CD4-positive, alpha-beta memory T cell (primary cell): Measurements from ENCODE around the gene CAMK2G. TPM values are rescaled to one million over a fixed set of nuclear protein-coding genes. Genes with fewer than 3 reads are reported as not detected.

ENCODE experiments used
- CTCF ChIA-PET: fragments of 350-600 bp; sonication (Branson Sonifier 250); formaldehyde crosslinking; loops from one replicate; lab custom pipeline; 2021; ENCODE audit warnings: inconsistent platforms; ENCODE audit not compliant: partially characterized antibody; lab: Charles Lee
- POLR2A ChIA-PET: fragments of 350-600 bp; sonication (Branson Sonifier 250); formaldehyde crosslinking; loops from one replicate; lab custom pipeline; 2021; ENCODE audit not compliant: partially characterized antibody; lab: Charles Lee
- DNase-seq, 5 donors: peaks; one replicate each; pipeline versions ENCODE4 v3.0.0 to v3.0.0-alpha.2; 2020 to 2022; ENCODE audit warnings: mixed read lengths in 1 of 5
- H3K27ac ChIP-seq: one replicate; pipeline ENCODE4 v1.7.0; 2013; ENCODE audit warnings: low read depth, low read length
- H3K27me3 ChIP-seq: 2 replicates; pipeline ENCODE4 v1.7.0; 2013; ENCODE audit warnings: mild to moderate bottlenecking, low read length, moderate library complexity; ENCODE audit not compliant: insufficient read depth
- H3K36me3 ChIP-seq: 2 replicates; pipeline ENCODE4 v1.7.0; 2013; ENCODE audit warnings: mild to moderate bottlenecking, low read length, moderate library complexity; ENCODE audit not compliant: insufficient read depth
- H3K4me1 ChIP-seq: 2 replicates; pipeline ENCODE4 v1.7.0; 2013; ENCODE audit warnings: mild to moderate bottlenecking, low read length, moderate library complexity; ENCODE audit not compliant: insufficient read depth
- H3K4me3 ChIP-seq, 2 donors: one replicate each; pipeline ENCODE4 v1.7.0; 2013; ENCODE audit warnings: low read length in 2 of 2, mild to moderate bottlenecking in 1 of 2
- H3K9me3 ChIP-seq, 2 donors: one replicate each; pipeline ENCODE4 v1.7.0; 2013; ENCODE audit warnings: low read length in 2 of 2, control low read depth in 1 of 2; ENCODE audit not compliant: control insufficient read depth in 1 of 2
- H3K27ac Mint-ChIP-seq, 7 donors: one replicate each; pipeline ENCODE4 v1.8.0; 2020 to 2021; ENCODE audit warnings: mixed read lengths in 7 of 7, mild to moderate bottlenecking in 6 of 7, inconsistent platforms in 3 of 7, moderate library complexity in 3 of 7
- H3K27me3 Mint-ChIP-seq, 2 donors: one replicate each; pipeline ENCODE4 v1.8.0; 2020 to 2021; ENCODE audit warnings: mixed read lengths in 2 of 2
- H3K36me3 Mint-ChIP-seq, 2 donors: one replicate each; pipeline ENCODE4 v1.8.0; 2020 to 2021; ENCODE audit warnings: mixed read lengths in 2 of 2, inconsistent platforms in 1 of 2, mild to moderate bottlenecking in 1 of 2
- H3K4me1 Mint-ChIP-seq, 4 donors: one replicate each; pipeline ENCODE4 v1.8.0; 2020 to 2021; ENCODE audit warnings: mixed read lengths in 4 of 4, mild to moderate bottlenecking in 1 of 4
- H3K4me3 Mint-ChIP-seq, 8 donors: one replicate each; pipeline ENCODE4 v1.8.0; 2020 to 2021; ENCODE audit warnings: mixed read lengths in 8 of 8, mild to moderate bottlenecking in 7 of 8, moderate library complexity in 6 of 8, inconsistent platforms in 3 of 8
- H3K9me3 Mint-ChIP-seq, 8 donors: one replicate each; pipeline ENCODE4 v1.8.0; 2020 to 2021; ENCODE audit warnings: mixed read lengths in 8 of 8, mild to moderate bottlenecking in 5 of 8, inconsistent platforms in 3 of 8, moderate library complexity in 1 of 8
- intact Hi-C: fragments of 100-400 bp; cut with micrococcal nuclease; formaldehyde crosslinking; loops from one replicate; pipeline ENCODE4 v1.15.1; 2023
- polyA plus RNA-seq, 2 donors: library from polyadenylated mRNA; unstranded; fragments of 300-500 nt; fragmentation: Illumina TruSeq; gene quantifications; one replicate each; pipeline ENCODE4 v1.2.3, GENCODE V29; 2021
- total RNA-seq, 2 experiments: library from RNA; stranded (reverse); gene quantifications; one replicate each; pipeline ENCODE4 v1.2.3, GENCODE V29; 2021

The CAMK2G gene
- total and polyA plus RNA-seq, 4 experiments from 2014 or later = 3.8 to 70.4 (median 36.0) TPM

- Histone ChIP-seq H3K36me3 (peaks cover 35% of the 10 kb centered on the region), H3K4me1 (peaks cover 62% of the 10 kb centered on the region), H3K4me3 (peak overlapping the region; percentile 92 to 95), H3K27ac (peak overlapping the region; percentile 86), H3K9me3 (no peaks in the 10 kb centered on the region), H3K27me3 (no peaks in the 10 kb centered on the region)
- peaks cover 36 to 83% (median 50%) of the 10 kb centered on the region in 4 donors for H3K4me1 Mint-ChIP-seq
- H3K36me3 Mint-ChIP-seq = peaks cover 32 to 72% of the 10 kb centered on the region in 2 donors
- H3K4me3 Mint-ChIP-seq = peak overlapping the region; percentile 93 to 99 (median 96)
- DNase-seq = peak; percentile 82 to 88 (median 86)
- H3K27ac Mint-ChIP-seq = peak overlapping the region; percentile 84 to 98 (median 96)
- intact Hi-C loops = loop anchor here (1.0 to 10.0 kb wide), 7 partner anchors 13 to 278 kb away; partner anchors contain the start of genes NDST2, PPP3CB, SEC24C and ZSWIM8
- ChIA-PET POLR2A (interaction anchor here (0.7 to 10.1 kb wide), 31 partner anchors 12 to 1438 kb away, joined by 3 to 286 read pairs (median 6); partner anchors contain the start of genes ADK, AP3M1, CAMK2G and CHCHD1), CTCF (interaction anchor here (0.9 to 11.0 kb wide), 11 partner anchors 8 to 186 kb away, joined by 3 to 101 read pairs (median 6); partner anchors contain the start of gene CHCHD1)
- H3K27me3 Mint-ChIP-seq = no peaks in the 10 kb centered on the region
- no peaks in the 10 kb centered on the region for H3K9me3 Mint-ChIP-seq
Measured at GRCh38 chr10:73772281-73773151, 101.8 kb downstream of the CAMK2G start.

- peak; percentile 78 to 84 (median 78) for DNase-seq
- H3K4me1 ChIP-seq = peaks cover 58% of the 10 kb centered on the region
Measured at GRCh38 chr10:73771722-73772280, 102.6 kb downstream of the CAMK2G start.

GRCh38 chr10:73769396-73769795, 105.0 kb downstream of the CAMK2G start:
- ChIA-PET POLR2A (interaction anchor here (1.1 to 10.1 kb wide), 12 partner anchors 9 to 110 kb away, joined by 3 to 286 read pairs (median 7); partner anchors contain the start of genes CHCHD1, SEC24C and ZSWIM8), CTCF (interaction anchor here (1.0 to 11.0 kb wide), 8 partner anchors 11 to 110 kb away, joined by 3 to 101 read pairs (median 9); partner anchors contain the start of genes CHCHD1, SEC24C and ZSWIM8)
- Histone ChIP-seq H3K4me3 (no peak overlapping the region), H3K4me1 (peaks cover 40% of the 10 kb centered on the region), H3K27me3 (no peaks in the 10 kb centered on the region), H3K36me3 (peaks cover 46% of the 10 kb centered on the region), H3K27ac (peak overlapping the region; percentile 50), H3K9me3 (no peaks in the 10 kb centered on the region)
- intact Hi-C loops = no loop called here
- Mint-ChIP-seq H3K27ac (peak overlapping the region; percentile 42 to 98 (median 83)), H3K27me3 (no peaks in the 10 kb centered on the region), H3K9me3 (peaks cover 0 to 2% (median 0%) of the 10 kb centered on the region in 8 donors), H3K4me3 (peak overlapping the region in 4 of 8 donors; percentile 4 to 73 (median 42)), H3K4me1 (peaks cover 21 to 58% (median 33%) of the 10 kb centered on the region in 4 donors), H3K36me3 (peaks cover 46 to 82% of the 10 kb centered on the region in 2 donors)
- DNase-seq = no peak

More at GRCh38 chr10:73771722-73772280, 102.6 kb downstream of the CAMK2G start:
- ChIA-PET POLR2A (interaction anchor here (0.9 to 10.1 kb wide), 25 partner anchors 11 to 1438 kb away, joined by 3 to 286 read pairs (median 9); partner anchors contain the start of genes ADK, AP3M1, CAMK2G and CHCHD1), CTCF (interaction anchor here (0.9 to 11.0 kb wide), 8 partner anchors 9 to 186 kb away, joined by 3 to 101 read pairs (median 6); partner anchors contain the start of gene CHCHD1)
- intact Hi-C loops = loop anchor here (1.0 to 10.0 kb wide), 7 partner anchors 12 to 277 kb away; partner anchors contain the start of genes NDST2, PPP3CB, SEC24C and ZSWIM8
- peak overlapping the region; percentile 68 to 99 (median 96) for H3K4me3 Mint-ChIP-seq
- H3K27me3 Mint-ChIP-seq = no peaks in the 10 kb centered on the region
- H3K4me1 Mint-ChIP-seq = peaks cover 33 to 77% (median 48%) of the 10 kb centered on the region in 4 donors
- peaks cover 33 to 70% of the 10 kb centered on the region in 2 donors for H3K36me3 Mint-ChIP-seq
- peak overlapping the region; percentile 86 for H3K27ac ChIP-seq
- H3K9me3 Mint-ChIP-seq = peaks cover 0 to 2% (median 0%) of the 10 kb centered on the region in 8 donors
- H3K9me3 ChIP-seq = no peaks in the 10 kb centered on the region
- peaks cover 32% of the 10 kb centered on the region for H3K36me3 ChIP-seq
- peak overlapping the region; percentile 84 to 98 (median 96) for H3K27ac Mint-ChIP-seq
- H3K27me3 ChIP-seq = no peaks in the 10 kb centered on the region
- peak overlapping the region; percentile 92 to 95 for H3K4me3 ChIP-seq

- no peak overlapping the region for H3K4me3 ChIP-seq
- intact Hi-C loops = no loop called here
- Mint-ChIP-seq H3K36me3 (peaks cover 46 to 84% of the 10 kb centered on the region in 2 donors), H3K27ac (peak overlapping the region; percentile 42 to 87 (median 78)), H3K4me3 (peak overlapping the region in 6 of 8 donors; percentile 4 to 73 (median 40)), H3K27me3 (no peaks in the 10 kb centered on the region), H3K9me3 (peaks cover 0 to 2% (median 0%) of the 10 kb centered on the region in 8 donors), H3K4me1 (peaks cover 17 to 53% (median 29%) of the 10 kb centered on the region in 4 donors)
- POLR2A ChIA-PET = interaction anchor here (1.1 to 10.1 kb wide), 11 partner anchors 10 to 110 kb away, joined by 3 to 286 read pairs (median 6); partner anchors contain the start of genes CHCHD1, SEC24C and ZSWIM8
- H3K4me1 ChIP-seq = peaks cover 36% of the 10 kb centered on the region
- H3K9me3 ChIP-seq = no peaks in the 10 kb centered on the region
- CTCF ChIA-PET = interaction anchor here (1.0 to 11.0 kb wide), 10 partner anchors 11 to 110 kb away, joined by 3 to 101 read pairs (median 8); partner anchors contain the start of genes CHCHD1, SEC24C and ZSWIM8
- H3K36me3 ChIP-seq = peaks cover 48% of the 10 kb centered on the region
- H3K27me3 ChIP-seq = no peaks in the 10 kb centered on the region
- H3K27ac ChIP-seq = peak overlapping the region; percentile 50
- peak; percentile 67 to 79 (median 68) for DNase-seq
Measured at GRCh38 chr10:73768881-73769280, 105.5 kb downstream of the CAMK2G start.

- H3K27ac Mint-ChIP-seq = peak overlapping the region in 5 of 7 donors; percentile 31 to 87 (median 54)
- peak overlapping the region in 1 of 8 donors; percentile 33 for H3K4me3 Mint-ChIP-seq
- ChIA-PET POLR2A (no interaction called here), CTCF (interaction anchor here (0.6 to 11.0 kb wide), 3 partner anchors 9 to 24 kb away, joined by 3 to 101 read pairs (median 5); partner anchors contain the start of gene CHCHD1)
- no peak for DNase-seq
- intact Hi-C loops = no loop called here
- H3K27ac ChIP-seq = no peak overlapping the region
- H3K27me3 Mint-ChIP-seq = no peaks in the 10 kb centered on the region
- peaks cover 75 to 91% of the 10 kb centered on the region in 2 donors for H3K36me3 Mint-ChIP-seq
- H3K9me3 ChIP-seq = no peaks in the 10 kb centered on the region
- H3K9me3 Mint-ChIP-seq = peaks cover 0 to 2% (median 0%) of the 10 kb centered on the region in 8 donors
- H3K27me3 ChIP-seq = no peaks in the 10 kb centered on the region
- H3K4me3 ChIP-seq = no peak overlapping the region
- peaks cover 19 to 47% (median 33%) of the 10 kb centered on the region in 4 donors for H3K4me1 Mint-ChIP-seq
- H3K4me1 ChIP-seq = peaks cover 47% of the 10 kb centered on the region
- peaks cover 76% of the 10 kb centered on the region for H3K36me3 ChIP-seq
Measured at GRCh38 chr10:73765066-73765465, 109.3 kb downstream of the CAMK2G start.

GRCh38 chr10:73763343-73763742, 111.0 kb downstream of the CAMK2G start:
- peaks cover 70% of the 10 kb centered on the region for H3K36me3 ChIP-seq
- Mint-ChIP-seq H3K36me3 (peaks cover 69 to 89% of the 10 kb centered on the region in 2 donors), H3K4me1 (peaks cover 22 to 47% (median 34%) of the 10 kb centered on the region in 4 donors), H3K27ac (peak overlapping the region in 6 of 7 donors; percentile 73 to 92 (median 86)), H3K9me3 (peaks cover 0 to 2% (median 0%) of the 10 kb centered on the region in 8 donors), H3K4me3 (no peak overlapping the region), H3K27me3 (no peaks in the 10 kb centered on the region)
- intact Hi-C loops = no loop called here
- CTCF ChIA-PET = interaction anchor here (1.2 to 11.0 kb wide), 4 partner anchors 8 to 19 kb away, joined by 3 to 101 read pairs (median 8); partner anchors contain the start of gene CHCHD1
- no peaks in the 10 kb centered on the region for H3K9me3 ChIP-seq
- no peaks in the 10 kb centered on the region for H3K27me3 ChIP-seq
- H3K4me3 ChIP-seq = no peak overlapping the region
- peak in 2 of 5 donors; percentile 38 to 81 for DNase-seq
- peaks cover 51% of the 10 kb centered on the region for H3K4me1 ChIP-seq
- POLR2A ChIA-PET = interaction anchor here (1.0 to 6.4 kb wide), 3 partner anchors 9 to 22 kb away, joined by 3 to 73 read pairs (median 3); a partner anchor contains a TSS
- H3K27ac ChIP-seq = peak overlapping the region; percentile 45
